HL-60 (cell line): ENCODE measurements around the gene MCL1.

Experiments used
- SPI1 ChIP-seq: IDR thresholded peaks from 2 replicates; pipeline ENCODE4 v1.6.1; 2012; ENCODE audit warnings: low read depth, mild to moderate bottlenecking, borderline replicate concordance
- TF ChIP-seq, protein P1 (sequence below): IDR thresholded peaks from one replicate; pipeline ENCODE4 v1.5.1; 2011; ENCODE audit warnings: low read length, control low read depth, inconsistent platforms; ENCODE audit not compliant: insufficient read depth

DNA sequence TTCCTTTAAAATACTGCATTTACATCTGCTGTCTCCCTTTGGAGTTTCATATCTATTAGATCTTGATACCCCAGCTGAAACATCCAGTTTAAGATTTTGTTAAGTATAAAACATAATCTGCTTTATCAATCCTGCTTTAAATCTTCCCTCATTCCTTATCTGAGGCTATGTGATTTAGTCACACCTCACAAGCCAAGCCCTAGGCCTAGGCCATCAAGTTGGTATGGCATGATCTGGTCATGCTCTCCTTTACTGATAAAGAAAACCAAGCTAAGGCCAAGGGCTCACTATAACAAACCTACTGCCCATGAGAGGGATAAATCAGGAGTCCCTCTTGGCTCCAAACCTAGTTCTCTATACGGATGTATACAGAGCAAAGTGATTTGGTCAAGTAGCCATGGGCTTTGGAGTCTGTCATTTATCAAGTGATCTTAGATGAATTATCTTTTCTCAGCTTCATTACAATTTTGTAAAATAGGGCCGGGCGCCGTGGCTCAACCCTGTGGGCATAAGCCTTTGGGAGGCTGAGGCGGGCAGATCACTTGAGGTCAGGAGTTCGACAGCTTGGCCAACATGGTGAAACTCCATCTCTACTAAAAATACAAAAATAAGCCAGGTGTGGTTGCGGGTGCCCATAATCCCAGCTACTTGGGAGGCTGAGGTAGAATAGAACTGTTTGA lies 27.2 kb upstream of the MCL1 start:
- TF ChIP-seq, protein P1, sequence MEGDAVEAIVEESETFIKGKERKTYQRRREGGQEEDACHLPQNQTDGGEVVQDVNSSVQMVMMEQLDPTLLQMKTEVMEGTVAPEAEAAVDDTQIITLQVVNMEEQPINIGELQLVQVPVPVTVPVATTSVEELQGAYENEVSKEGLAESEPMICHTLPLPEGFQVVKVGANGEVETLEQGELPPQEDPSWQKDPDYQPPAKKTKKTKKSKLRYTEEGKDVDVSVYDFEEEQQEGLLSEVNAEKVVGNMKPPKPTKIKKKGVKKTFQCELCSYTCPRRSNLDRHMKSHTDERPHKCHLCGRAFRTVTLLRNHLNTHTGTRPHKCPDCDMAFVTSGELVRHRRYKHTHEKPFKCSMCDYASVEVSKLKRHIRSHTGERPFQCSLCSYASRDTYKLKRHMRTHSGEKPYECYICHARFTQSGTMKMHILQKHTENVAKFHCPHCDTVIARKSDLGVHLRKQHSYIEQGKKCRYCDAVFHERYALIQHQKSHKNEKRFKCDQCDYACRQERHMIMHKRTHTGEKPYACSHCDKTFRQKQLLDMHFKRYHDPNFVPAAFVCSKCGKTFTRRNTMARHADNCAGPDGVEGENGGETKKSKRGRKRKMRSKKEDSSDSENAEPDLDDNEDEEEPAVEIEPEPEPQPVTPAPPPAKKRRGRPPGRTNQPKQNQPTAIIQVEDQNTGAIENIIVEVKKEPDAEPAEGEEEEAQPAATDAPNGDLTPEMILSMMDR, result no peak
- no peak for TF ChIP-seq SPI1
